ENCODE results near the gene ERG. TPM values are rescaled to one million over a fixed set of nuclear protein-coding genes. Genes with fewer than 3 reads are reported as not detected.

ERG gene
- total and polyA plus RNA-seq, 2 of the 8 experiments (the other 6 are each of a cell fraction or from before 2014, with no cell fraction given), result 1.0 to 3.0 TPM

DNA sequence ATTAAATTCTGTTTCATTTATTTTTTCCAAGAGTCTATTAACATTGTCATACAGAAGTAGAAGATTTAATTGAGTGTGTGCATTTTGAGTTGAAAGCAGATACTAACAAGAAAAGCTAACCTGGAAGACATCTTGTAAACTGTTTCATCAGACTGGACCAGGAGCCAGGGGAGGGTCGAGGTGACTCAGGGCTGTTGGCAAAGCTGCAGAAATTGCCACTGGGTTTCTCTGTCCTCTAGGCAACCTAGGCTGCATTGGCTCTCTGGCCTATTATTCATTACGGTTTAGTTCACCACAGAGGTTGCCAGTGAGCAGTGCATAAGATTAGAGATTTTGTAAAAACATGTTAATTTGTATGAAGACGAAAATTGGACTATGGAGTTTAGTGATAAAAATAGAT lies 27.5 kb downstream of the ERG start:
- peaks cover 0 to 11% (median 3%) of the 10 kb centered on the region in 4 experiments; a peak in 4 of 7 replicates for H3K27me3 ChIP-seq (replicated peaks in 1 of 4; ENCODE audit: control insufficient read depth in 3 of 4, extremely low read depth in 1 of 4, insufficient read depth in 3 of 4, low read length in 3 of 4)
- CTCF ChIA-PET (ENCODE audit: partially characterized antibody), result interaction anchor here (0.6 kb wide), 1 partner anchor 312 kb away, joined by 3 read pairs; no protein-coding TSS in a partner anchor
- no peak overlapping the region for H4K8ac ChIP-seq (ENCODE audit: extremely low read depth, insufficient read depth, low read length)
- H3K4me1 ChIP-seq (replicated peaks in 1 of 4; ENCODE audit: control insufficient read depth in 3 of 4, insufficient read depth in 4 of 4, low read length in 3 of 4), result peaks cover 0 to 12% (median 6%) of the 10 kb centered on the region in 4 experiments; a peak in 5 of 7 replicates
- H3K56ac ChIP-seq (replicated peaks; ENCODE audit: insufficient read length, low read depth, low read length), result no peak overlapping the region
- H3K4ac ChIP-seq (replicated peaks; ENCODE audit: insufficient read length, low read depth, low read length), result no peak overlapping the region
- no peak overlapping the region for H4K5ac ChIP-seq (ENCODE audit: insufficient read length, low read depth, low read length)
- H2AK5ac ChIP-seq (ENCODE audit: low read depth, low read length), result no peak overlapping the region
- no peak overlapping the region for H2BK5ac ChIP-seq (ENCODE audit: low read depth, low read length)
- H4K91ac ChIP-seq (replicated peaks; ENCODE audit: insufficient read length, low read length), result no peak overlapping the region
- no peak overlapping the region for H3K4me2 ChIP-seq (ENCODE audit: insufficient read depth in 1 of 2, low read depth in 2 of 2, low read length in 2 of 2)
- no peak overlapping the region for H3K4me3 ChIP-seq (ENCODE audit: extremely low read depth in 1 of 4, insufficient read depth in 2 of 4, low read depth in 3 of 4, low read length in 4 of 4)
- no peaks in the 10 kb centered on the region for H3K9me3 ChIP-seq (ENCODE audit: insufficient read depth in 2 of 2, low read depth in 1 of 2, low read length in 1 of 2)
- H2BK120ac ChIP-seq (replicated peaks; ENCODE audit: low read depth, low read length), result no peak overlapping the region
- H3K36me3 ChIP-seq (ENCODE audit: control insufficient read depth in 2 of 4, insufficient read depth in 4 of 4, low read length in 3 of 4), result no peaks in the 10 kb centered on the region
- no peaks in the 10 kb centered on the region for H3K79me2 ChIP-seq (ENCODE audit: control insufficient read depth in 1 of 2, insufficient read depth in 2 of 2, low read length in 2 of 2)
- H2AFZ ChIP-seq (ENCODE audit: low read length), result no peak overlapping the region
- H3K27ac ChIP-seq (ENCODE audit: low read depth, low read length), result no peak overlapping the region
- no peaks in the 10 kb centered on the region for H4K20me1 ChIP-seq (replicated peaks in 1 of 2; ENCODE audit: control insufficient read depth in 1 of 2, insufficient read depth in 2 of 2, low read length in 2 of 2)
- H2BK12ac ChIP-seq (ENCODE audit: low read depth, low read length), result no peak overlapping the region
- no peak overlapping the region for H2BK15ac ChIP-seq (ENCODE audit: low read length)
- no peak overlapping the region for H3K23ac ChIP-seq (ENCODE audit: insufficient read length)
- H3K14ac ChIP-seq (ENCODE audit: insufficient read length), result no peak overlapping the region
- H3K18ac ChIP-seq (ENCODE audit: extremely low read depth, low read length), result no peak overlapping the region
- no peak for FAIRE-seq
- H2BK20ac ChIP-seq (ENCODE audit: low read length), result no peak overlapping the region
- DNase-seq (ENCODE audit: low read depth in 1 of 2, low spot score in 2 of 2), result no peak
- H3K23me2 ChIP-seq (ENCODE audit: low read depth, low read length), result no peaks in the 10 kb centered on the region
- POLR2A ChIA-PET (ENCODE audit: partially characterized antibody), result no interaction called here
- no peak overlapping the region for H3K9ac ChIP-seq (replicated peaks in 1 of 4; ENCODE audit: extremely low read depth in 1 of 4, low read depth in 3 of 4, low read length in 3 of 4)
- 94% methylated on average over 3 of the region's 3 CpGs; no CpG with 5 or more reads in 1 of the 2 experiments for WGBS, 2 experiments (ENCODE audit: extremely low coverage in 1 of 2, insufficient coverage in 1 of 2, insufficient read length in 1 of 2, insufficient replicate concordance in 2 of 2, low coverage in 1 of 2, low lambda C conversion rate in 2 of 2, missing lambda C conversion rate in 1 of 2)
- no peaks in the 10 kb centered on the region for H3K79me1 ChIP-seq (ENCODE audit: low read depth, low read length)
- TF ChIP-seq BACH1 (IDR thresholded peaks at IDR 0.05; ENCODE audit: low read length), result no peak
- no peak for TF ChIP-seq SAP30 (IDR thresholded peaks at IDR 0.05; ENCODE audit: insufficient read depth, insufficient replicate concordance, low read length)
- no peak for TF ChIP-seq HDAC2 (IDR thresholded peaks at IDR 0.05; ENCODE audit: borderline replicate concordance in 1 of 2, low read depth in 2 of 2, low read length in 2 of 2)
- TF ChIP-seq, protein P1, sequence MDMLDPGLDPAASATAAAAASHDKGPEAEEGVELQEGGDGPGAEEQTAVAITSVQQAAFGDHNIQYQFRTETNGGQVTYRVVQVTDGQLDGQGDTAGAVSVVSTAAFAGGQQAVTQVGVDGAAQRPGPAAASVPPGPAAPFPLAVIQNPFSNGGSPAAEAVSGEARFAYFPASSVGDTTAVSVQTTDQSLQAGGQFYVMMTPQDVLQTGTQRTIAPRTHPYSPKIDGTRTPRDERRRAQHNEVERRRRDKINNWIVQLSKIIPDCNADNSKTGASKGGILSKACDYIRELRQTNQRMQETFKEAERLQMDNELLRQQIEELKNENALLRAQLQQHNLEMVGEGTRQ (IDR thresholded peaks at IDR 0.05; ENCODE audit: low read length), result no peak
- no peak for TF ChIP-seq SIRT6 (IDR thresholded peaks at IDR 0.05; ENCODE audit: low read length)
- TF ChIP-seq, protein P2, sequence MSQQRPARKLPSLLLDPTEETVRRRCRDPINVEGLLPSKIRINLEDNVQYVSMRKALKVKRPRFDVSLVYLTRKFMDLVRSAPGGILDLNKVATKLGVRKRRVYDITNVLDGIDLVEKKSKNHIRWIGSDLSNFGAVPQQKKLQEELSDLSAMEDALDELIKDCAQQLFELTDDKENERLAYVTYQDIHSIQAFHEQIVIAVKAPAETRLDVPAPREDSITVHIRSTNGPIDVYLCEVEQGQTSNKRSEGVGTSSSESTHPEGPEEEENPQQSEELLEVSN (IDR thresholded peaks at IDR 0.05), result no peak
- TF ChIP-seq EZH2 (IDR thresholded peaks at IDR 0.05; ENCODE audit: low read depth, low read length, severe bottlenecking), result no peak
- TF ChIP-seq YY1 (IDR thresholded peaks at IDR 0.05; ENCODE audit: low read depth, low read length), result no peak
- TF ChIP-seq, protein P3, sequence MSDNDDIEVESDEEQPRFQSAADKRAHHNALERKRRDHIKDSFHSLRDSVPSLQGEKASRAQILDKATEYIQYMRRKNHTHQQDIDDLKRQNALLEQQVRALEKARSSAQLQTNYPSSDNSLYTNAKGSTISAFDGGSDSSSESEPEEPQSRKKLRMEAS (IDR thresholded peaks at IDR 0.05), result no peak
- TF ChIP-seq EP300 (IDR thresholded peaks at IDR 0.05; ENCODE audit: borderline replicate concordance in 1 of 2, low read depth in 2 of 2, low read length in 2 of 2), result no peak
- TF ChIP-seq TBP (IDR thresholded peaks at IDR 0.05; ENCODE audit: low read depth, low read length), result no peak
- TF ChIP-seq TAF7 (optimal IDR thresholded peaks at IDR 0.05; ENCODE audit: borderline replicate concordance, low read depth, low read length), result no peak

Data from H1 (cell line).